Measurements from ENCODE around the gene ZNF697.
"Not testable (repeated sequence)": the region's sequence is repeated elsewhere in the genome, so short reads cannot be mapped to it uniquely, and the experiment has no call there.

ZNF697 gene

DNA sequence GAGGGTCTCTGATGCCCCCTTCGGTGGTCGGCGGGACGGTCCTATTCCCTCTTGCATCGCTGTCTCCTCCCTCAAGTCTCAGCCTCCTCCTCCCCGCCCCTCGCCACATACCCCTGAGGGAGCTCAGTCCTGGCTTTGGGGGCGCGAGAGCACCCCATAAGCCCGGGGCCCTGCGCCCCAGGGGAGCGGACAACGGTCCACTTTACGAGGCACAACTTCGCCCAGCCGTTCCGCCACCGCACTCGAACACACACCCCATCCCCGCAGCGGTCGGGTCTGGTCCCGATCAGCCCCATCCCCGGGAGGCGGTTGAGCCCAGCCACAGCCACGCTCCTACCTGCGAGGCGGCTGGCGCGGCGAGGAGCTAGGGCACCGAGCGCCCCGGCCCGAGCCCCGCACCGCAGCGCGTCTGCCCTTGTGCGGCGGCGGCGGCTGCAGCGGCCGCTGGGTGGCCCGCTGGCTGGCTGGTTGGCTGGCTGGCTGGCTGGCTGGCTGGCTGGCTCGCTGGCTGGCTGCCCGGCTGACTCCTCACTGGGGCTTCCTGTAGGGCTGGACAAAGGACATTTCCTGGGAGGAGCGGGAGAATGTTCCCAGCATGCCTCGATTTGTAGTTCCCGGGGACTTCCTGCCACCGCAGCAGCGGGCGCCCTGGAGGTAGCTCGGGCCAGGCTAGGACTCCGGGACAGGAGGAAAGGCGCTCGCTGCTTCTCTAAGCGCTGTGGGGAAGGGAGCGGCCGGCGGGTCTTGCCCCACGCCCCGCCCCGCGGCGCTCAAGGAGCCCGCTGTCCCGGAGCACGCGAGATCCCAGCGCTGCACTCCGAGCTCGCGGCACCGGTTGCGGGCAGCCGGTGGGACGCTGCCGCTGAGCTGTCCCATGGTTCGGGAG, at the start of gene ZNF697:
ZNF697 (minus strand) TSS at position 533 of the 886 bp plus-strand sequence. CDS start 22,166 bp downstream, outside the sequence.
- DNase-seq (ENCODE audit: low spot score): peak; percentile 96

DNA sequence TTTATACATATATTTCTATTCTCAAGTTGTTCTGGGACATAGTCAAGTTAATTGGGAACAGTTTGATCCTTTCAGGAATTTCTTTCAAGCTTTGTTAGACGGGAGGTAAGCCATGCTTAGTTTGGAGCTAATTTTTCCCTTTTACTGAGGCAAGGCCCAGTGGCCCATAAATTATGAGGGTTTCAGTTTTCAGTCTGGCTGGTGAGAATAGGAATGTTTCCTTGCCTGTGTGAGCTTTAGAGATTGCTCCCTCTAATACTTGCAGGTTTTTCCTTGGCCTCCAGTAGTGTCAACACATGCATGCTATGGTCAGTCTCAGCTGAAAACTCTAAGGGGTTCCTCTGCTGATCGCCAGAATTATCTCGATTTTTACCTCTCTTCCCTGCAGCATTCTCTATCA, 49.5 kb upstream of the ZNF697 start:
- DNase-seq (ENCODE audit: low spot score): no peak

DNA sequence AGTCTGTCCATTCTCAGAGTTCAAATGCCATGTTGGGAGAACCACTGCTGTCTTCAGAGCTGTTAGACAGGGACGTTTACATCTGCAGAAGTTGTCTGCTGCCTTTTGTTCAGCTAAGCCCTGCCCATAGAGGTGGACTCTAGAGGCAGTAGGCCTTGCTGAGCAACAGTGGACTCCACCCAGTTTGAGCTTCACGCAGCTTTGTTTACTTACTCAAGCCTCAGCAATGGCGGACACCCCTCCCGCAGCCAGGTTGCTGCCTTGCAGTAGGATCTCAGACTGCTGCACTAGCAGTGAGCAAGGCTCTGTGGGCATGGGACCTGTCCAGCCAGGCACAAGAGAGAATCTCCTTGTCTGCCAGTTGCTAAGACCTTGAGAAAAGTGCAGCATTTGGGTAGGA, 48.8 kb upstream of the ZNF697 start:
- DNase-seq (ENCODE audit: low spot score): not testable (repeated sequence)

DNA sequence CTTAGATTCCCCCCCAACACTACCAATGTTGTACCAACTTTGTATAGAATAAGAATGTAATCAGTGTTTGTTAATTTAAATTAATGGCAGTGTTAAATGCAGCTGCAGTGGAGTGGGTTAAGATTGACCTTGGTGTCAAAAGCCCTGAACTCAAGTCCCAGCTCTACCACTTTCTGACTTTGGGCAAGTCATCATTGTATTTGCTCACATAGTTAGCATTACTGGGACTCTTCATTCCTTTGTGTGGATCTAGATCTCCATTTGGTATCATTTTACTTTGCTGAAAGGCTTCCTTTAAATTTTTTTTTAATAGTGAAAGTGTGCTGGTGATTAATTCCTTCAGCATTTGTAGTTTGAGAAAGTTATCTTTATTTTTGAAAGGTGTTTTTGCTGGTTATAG, 41.4 kb upstream of the ZNF697 start:
- no peak for DNase-seq (ENCODE audit: low spot score)

DNA sequence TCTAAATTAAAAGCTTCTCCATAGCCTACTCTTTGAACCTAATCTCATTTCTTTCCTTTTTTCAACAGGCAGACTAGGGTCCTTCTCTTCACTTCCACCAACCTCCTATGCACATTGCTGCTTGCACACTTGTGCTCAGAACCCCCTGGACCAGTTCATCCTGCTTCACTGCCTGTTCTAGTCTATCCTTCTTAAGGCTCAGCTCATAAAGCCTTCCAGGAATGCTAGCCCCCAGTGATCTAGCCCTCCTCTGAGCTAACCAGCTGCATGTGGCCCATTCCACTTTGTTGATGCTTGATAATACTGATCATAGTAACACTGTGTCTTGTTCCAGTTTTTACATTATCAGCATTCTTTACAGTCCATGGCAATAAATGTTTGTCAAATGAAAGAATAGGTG, 40.7 kb upstream of the ZNF697 start:
- no peak for DNase-seq (ENCODE audit: low spot score)

DNA sequence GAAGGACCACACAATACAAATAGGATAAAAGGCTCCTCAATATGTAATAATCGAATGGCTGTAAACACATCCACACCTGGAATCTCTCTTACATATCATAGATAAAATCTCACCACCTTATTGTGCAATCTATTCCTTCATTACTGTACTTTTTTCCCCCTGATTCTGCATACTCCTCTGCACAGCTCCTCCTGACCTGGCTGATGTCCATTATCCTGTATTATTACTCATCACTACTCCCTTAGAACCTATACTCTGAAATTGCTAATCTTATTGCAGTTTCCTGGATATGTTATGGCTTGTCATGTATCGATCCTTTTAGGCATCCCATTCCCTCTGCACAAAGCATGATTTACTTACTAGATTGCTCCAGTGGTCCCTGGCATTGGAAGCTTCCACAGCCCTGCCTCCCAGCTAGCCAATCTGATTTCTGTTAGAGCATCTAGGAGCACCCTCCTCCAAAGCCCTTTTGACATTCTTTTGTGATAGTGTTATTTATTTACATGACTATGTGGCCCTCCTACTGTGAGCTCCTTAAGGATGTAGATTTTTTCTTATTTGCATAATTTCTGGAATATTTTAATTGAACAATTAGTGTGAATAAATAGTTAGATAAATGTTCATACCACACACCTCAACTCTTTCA, 39.5 kb upstream of the ZNF697 start:
- no peak for DNase-seq (ENCODE audit: low spot score)

DNA sequence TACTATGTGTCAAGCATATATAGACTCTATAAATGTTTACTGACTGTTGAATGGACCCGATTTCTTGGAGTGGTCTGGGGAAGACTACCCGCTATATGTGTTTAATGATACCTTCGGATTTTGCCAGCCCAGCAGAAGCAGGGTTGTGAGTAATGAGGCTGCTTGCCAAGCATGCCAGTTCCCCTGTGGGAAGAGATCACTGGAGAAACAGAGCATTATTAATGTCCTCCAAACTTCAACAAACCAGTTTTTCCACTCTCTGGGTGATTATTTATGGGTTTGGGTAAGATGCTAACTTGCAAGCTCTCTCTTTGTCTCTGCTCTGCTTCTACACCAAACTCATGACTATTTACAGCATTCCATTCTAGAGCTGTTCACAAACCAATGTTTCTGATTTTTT, 38.6 kb upstream of the ZNF697 start:
- no peak for DNase-seq (ENCODE audit: low spot score)

DNA sequence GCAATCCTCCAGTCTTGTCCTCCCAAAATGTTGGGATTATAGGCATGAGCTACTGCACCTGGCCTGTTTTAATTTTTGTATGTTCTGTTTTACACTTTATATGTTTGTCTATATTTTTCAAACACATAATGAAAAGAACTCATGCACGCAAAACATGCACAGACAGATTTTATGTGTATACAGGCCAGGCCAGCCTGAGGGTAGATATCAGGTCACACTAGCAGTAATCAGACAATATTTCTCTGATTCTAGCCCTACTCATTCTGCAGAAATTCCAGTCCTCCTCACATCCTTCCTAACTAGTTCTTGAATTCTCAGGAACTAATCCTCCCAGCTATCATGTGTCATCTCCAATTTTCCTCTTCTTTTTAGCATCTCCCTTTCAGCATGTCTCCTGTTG, 35.8 kb upstream of the ZNF697 start:
- no peak for DNase-seq (ENCODE audit: low spot score)

DNA sequence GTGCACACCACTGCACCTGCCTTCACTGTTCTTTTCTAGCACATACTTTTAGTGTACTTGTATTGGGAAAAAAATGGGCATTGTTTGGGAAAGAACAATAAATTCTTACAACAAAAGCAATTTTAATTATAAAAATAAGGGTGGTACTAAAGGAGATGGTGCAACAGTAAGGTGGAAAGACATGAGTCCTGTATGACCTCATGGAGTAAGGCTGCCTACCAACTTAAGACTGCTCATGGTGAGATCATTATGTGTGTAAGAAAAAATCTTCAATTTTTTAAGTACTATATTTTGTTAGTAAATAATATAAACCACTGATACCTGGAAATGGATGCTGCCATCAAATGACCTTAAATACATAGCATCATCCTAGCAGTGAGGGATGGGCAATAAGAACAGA, 34.1 kb upstream of the ZNF697 start:
- no peak for DNase-seq (ENCODE audit: low spot score)

DNA sequence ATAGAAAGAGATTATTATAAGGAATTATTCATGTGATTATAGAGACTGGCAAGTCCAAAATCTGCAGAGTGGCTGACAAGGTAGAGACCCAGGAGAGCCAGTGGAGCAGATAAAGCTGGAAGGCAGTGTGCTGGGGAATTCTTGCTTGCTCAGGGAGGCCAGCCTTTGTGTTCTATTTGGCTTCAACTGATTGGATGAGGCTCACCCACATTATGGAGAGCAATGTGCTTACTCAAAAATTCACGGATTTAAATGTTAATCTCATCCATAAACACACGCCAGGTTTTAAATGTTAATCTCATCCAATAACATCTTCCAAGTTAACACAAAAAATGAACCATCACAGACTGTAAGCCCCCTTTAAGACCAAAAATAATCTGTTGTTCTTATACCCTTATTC, 33.5 kb upstream of the ZNF697 start:
- no peak for DNase-seq (ENCODE audit: low spot score)

DNA sequence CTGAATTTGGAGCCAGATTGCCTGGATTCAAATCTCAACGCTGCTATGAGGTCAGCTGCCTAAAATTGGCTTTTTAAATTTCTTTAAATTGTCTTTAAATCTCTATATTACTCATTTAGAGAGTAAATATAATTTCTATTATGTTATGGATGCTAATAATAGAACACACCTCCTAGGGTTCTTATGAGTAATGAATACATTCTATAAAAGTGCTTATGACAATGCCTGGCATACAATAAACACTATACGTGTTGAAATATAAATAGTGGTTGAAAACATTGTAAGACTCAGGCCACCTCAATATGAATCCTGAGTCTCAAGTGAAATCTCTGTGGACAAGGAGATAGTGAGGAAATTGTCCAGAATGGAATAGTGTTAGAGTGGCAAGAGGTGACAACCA, 32.7 kb upstream of the ZNF697 start:
- no peak for DNase-seq (ENCODE audit: low spot score)

DNA sequence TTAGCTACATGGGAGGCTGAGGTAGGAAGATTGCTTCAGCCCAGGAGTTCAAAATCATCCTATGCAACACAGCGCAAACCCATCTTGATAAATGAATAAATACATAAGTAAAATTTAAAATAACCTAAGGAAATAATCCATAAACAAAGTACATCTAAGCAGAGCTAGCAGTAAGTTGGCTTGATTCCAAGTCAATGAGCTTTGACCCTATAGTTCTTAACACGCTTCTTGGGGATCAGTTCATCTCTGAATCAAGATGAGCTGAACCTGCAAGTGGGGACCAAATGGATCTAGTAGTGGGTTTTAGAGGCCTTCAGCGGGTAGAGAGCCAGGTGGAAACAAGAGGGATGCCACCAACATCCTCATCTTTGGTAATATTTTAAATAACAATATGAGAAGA, 32.1 kb upstream of the ZNF697 start:
- no peak for DNase-seq (ENCODE audit: low spot score)

DNA sequence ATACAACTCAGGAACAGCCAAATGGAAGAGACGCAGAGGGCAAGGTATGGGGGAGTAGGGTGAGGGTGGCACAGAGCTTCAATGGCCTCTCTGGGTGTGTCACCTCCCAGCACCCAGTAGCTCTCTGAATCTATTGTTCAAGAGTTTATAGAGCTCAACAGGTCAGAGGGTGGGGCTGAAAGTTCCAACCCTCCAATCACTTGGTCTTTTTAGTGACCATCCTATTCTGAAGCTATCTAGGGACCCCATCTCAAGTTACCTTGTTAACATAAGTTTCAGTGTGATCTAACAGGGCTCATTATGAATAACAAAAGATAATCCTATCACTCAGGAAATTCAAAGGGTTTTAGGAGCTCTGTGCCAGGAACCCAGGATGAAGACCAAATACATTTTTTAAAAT, 31.2 kb upstream of the ZNF697 start:
- DNase-seq (ENCODE audit: low spot score): no peak

DNA sequence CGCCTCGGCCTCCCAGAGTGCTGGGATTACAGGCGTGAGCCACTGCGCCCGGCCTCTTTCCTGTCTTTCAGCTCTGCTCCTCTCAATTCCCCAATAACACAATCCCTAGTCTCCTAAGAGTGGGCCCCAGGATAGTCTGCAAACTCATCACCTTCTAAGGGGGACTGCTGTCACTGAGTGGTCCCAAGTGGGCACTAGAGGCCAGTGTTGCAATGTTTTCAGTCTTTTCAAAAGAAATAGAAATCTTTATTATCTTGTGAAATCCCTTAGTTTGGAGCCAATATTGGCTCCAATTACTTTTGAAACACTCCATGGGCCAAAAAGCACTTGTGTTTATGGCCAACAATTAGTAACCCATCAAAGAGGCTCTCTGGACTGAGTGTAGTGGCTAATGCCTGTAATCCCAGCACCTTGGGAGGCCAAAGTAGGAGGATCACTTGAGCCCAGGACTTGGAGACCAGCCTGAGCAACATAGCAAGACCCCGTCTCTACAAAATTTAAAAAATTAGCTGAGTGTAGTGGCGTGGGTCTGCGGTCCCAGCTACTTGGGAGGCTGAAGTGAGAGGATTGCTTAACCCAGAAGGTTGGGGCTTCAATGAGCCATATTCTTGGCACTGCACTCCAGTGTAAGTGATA, 28.6 kb upstream of the ZNF697 start:
- DNase-seq (ENCODE audit: low spot score): no peak

DNA sequence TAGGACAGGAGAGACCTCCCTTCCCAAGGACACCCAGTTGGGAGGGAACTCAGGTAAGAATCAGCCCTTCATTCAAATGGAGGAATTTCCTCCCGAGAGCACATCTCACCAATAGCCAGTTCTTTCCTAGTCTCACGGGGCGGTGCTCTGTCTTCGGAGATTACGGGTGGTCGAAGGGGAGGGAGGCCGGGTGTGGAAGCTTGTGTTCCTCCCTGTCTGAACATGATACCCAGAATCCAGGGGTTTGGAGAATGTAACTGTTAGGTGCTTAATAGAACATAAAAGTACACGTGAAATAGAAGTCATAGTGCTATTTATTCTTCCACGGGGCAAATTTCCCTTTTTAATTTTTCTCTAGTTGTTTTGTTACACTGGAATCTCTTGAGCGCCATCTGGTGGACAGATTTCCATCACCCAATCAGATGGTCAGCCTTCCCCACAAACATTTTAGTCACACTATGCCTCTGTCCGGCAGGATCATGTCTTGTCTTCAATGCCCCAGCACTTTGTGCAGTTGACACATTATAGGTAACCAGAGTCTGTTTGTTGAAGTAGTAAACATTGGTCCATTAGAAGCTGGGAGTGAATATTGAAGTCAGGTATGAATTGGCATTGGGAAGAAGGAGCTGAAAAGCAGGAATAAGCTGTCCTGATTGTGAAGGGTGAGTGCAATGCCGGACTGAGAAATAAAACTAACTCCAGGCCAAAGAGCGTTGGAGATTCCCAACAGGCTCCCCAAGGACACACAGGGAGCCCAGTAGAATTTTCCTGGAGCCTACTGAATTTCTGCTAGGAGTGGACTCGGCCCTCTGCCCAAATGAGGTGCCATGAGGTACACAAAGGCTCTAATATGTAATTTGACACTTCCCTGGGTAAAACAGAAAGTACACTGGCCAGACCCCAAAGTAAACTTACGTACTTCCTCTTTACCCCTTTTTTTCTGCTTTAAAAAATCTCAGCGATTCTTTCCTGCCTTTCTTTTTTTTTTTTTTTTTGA, 27.6 kb upstream of the ZNF697 start:
- DNase-seq (ENCODE audit: low spot score): peak; percentile 94

DNA sequence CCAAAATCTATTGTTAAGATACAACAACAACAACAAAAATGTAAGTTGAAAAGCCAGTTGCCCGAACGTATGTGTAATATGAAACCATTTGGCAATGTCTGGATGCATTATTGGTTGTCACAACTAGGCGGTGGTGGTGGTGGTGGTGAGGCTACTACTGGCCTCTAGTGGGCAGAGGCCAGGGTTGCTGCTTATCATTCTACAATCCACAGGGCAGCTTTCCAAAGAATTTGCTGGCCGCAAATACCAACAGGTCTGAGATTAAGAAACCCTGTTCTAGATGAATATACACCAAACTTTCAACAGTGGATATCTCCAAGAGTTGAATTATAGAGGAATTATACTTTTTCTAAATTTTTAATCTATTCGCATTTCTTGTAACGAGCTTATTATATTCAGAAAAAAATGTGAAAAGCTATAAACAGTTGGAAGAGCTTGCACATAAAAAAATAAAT, 26.8 kb upstream of the ZNF697 start:
- peak; percentile 72 for DNase-seq (ENCODE audit: low spot score)

DNA sequence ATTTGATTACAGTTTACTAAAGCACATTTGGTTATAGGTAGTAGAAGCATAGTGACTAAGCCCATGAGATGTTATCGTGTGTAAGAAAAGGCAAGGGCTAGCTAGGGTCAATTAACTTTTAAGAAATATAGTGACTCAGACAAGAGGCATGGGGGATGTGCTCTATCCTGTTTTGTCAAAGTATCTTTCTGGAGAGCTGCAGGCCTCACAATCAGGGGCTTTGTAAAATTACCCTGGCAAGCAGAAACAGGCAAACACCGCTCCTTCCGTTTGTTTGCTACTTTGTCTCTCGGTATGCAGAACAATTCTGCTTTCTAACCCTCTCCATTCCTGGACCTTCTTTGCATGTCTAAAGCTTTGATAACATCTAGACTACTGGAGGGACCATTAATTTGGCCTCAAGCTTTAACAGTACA, 26.1 kb upstream of the ZNF697 start:
- no peak for DNase-seq (ENCODE audit: low spot score)

DNA sequence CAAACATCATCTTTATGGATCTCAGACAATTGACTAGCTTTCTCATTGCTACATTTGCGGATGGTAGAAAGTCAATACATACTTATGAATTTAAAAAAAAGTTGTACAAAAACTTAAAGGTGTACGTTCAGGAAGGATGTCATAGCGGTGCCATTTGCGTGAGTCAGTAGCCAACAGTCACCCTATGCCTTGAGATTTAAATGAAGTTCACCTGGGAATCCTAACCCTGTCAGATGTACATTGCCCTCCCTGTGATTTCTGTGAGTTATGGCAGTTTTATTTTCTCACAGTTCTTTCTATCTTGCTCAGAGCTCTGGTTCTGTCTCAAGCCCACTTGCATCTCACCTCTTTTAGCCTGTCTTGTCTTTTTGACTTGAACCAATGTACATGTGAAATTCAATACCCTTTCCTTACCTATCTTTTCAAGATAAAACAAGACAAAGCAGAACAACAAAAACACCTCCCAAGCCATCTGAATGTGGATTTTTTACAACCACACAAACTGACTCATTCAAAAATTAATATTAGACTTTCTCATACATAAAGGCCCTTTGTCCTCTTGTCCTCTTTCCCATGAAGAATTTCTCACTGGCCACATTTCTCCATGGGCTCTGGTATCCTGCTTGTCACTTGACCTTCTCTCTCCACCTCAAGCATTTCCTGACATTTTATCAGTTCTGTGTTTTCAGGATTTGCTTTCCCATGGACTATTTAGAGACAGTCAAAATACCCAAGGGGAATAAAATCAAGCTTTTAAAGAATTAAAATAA, 25.3 kb upstream of the ZNF697 start:
- DNase-seq (ENCODE audit: low spot score): no peak

DNA sequence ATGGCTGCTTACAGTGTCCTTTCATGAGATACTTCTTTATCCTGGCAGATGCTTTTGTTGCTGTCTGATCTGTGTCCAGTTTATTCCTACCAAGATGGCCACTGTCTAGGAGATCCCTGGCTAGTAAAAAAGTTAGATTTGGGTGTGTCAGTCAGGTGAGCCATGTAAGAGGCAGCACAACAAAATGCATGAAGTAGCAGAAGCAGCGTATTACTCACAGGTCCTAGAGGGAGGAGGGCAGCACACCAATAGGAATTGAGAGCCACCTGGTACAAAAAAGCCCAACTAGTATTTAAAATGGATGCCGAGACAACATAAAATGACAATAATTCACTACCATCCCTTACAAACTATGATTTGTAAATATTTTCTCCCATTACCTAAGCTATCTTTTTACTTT, 22.8 kb upstream of the ZNF697 start:
- DNase-seq (ENCODE audit: low spot score): no peak

DNA sequence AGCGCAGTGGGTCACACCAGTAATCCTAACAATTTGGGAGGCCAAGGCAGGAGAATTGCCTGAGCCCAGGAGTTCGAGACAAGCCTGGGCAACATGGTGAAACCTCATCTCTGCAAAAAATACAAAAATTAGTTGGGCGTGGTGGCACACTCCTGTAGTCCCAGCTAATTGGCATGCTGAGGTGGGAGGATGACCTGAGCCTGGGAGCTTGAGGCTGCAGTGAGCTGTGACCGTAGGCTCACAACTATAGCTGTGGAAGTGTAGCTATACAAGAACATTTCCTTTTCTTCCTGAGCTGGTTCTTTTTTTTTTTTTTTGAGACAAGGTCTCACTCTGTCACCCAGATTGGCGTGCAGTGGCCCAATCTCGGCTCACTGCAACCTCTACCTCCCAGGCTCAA, 19.1 kb upstream of the ZNF697 start:
- DNase-seq (ENCODE audit: low spot score): no peak

DNA sequence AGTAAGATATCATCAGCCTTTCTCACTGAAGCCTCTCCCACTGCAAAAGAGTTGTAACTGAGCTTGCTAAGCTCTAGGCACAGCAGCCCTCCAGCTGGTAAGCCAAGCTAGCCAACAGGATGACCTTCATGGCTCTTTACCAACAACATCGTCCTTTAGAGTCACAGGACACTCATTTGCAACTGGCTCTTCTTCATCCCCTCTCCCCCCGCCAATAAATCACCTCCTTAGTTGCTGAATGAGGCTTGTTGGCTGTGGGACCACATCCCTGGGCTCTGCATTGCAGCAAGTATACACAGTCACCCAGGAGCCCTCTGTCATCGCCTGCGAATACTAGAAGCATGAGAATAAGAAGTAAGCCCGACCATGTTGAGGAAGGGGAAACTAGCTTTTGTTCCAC, 16.0 kb upstream of the ZNF697 start:
- no peak for DNase-seq (ENCODE audit: low spot score)

All from pons (tissue), 1 donor.